Smooth muscle cell (in vitro differentiated cells): Measurements from ENCODE around the gene MBOAT1. TPM values are rescaled to one million over a fixed set of nuclear protein-coding genes. Genes with fewer than 3 reads are reported as not detected.

Source experiments
- DNase-seq: peaks from one replicate; lab custom pipeline; 2025; ENCODE audit not compliant: unreplicated experiment; lab: John Stamatoyannopoulos, UW
- H2AFZ ChIP-seq: fragments of 200-600 bp; sonication (generic); 2 replicates; pipeline ENCODE4 v1.6.0; 2016; ENCODE audit warnings: antibody characterized with exemption, low read depth, mild to moderate bottlenecking
- H3F3A ChIP-seq: fragments of 200-600 bp; sonication (generic); 2 replicates; pipeline ENCODE4 v1.6.0; 2017; ENCODE audit warnings: antibody characterized with exemption, low read depth
- H3K27ac ChIP-seq: fragments of 200-600 bp; sonication (generic); 2 replicates; pipeline ENCODE4 v1.5.1; 2016; ENCODE audit warnings: low read depth, mild to moderate bottlenecking
- H3K27me3 ChIP-seq: fragments of 200-600 bp; sonication (generic); 2 replicates; pipeline ENCODE4 v1.6.1; 2016; ENCODE audit warnings: low read depth, mild to moderate bottlenecking
- H3K36me3 ChIP-seq: fragments of 200-600 bp; sonication (generic); 2 replicates; pipeline ENCODE4 v1.5.1; 2016; ENCODE audit warnings: low read depth
- H3K4me1 ChIP-seq: fragments of 200-600 bp; sonication (generic); 2 replicates; pipeline ENCODE4 v1.5.1; 2016; ENCODE audit warnings: low read depth
- H3K4me2 ChIP-seq: fragments of 200-600 bp; sonication (generic); 2 replicates; pipeline ENCODE4 v1.6.0; 2016; ENCODE audit warnings: mild to moderate bottlenecking
- H3K4me3 ChIP-seq: fragments of 200-600 bp; sonication (generic); 2 replicates; pipeline ENCODE4 v1.5.1; 2016; ENCODE audit warnings: mild to moderate bottlenecking
- H3K79me2 ChIP-seq: fragments of 200-600 bp; sonication (generic); 2 replicates; pipeline ENCODE4 v1.6.0; 2016; ENCODE audit warnings: low read depth, mild to moderate bottlenecking
- H3K9ac ChIP-seq: fragments of 200-600 bp; sonication (generic); 2 replicates; pipeline ENCODE4 v1.6.0; 2016; ENCODE audit warnings: low read depth
- H3K9me3 ChIP-seq: fragments of 200-600 bp; sonication (generic); replicated peaks from 2 replicates; pipeline ENCODE4 v1.5.1; 2016; ENCODE audit warnings: low read depth
- H4K20me1 ChIP-seq: fragments of 200-600 bp; sonication (generic); 2 replicates; pipeline ENCODE4 v1.6.0; 2016; ENCODE audit warnings: low read depth
- WGBS: methylation state at CpG from one replicate; pipeline ENCODE4 v1.1.7; 2016; ENCODE audit warnings: low lambda C conversion rate; 5-methylcytosine and 5-hydroxymethylcytosine counted together
- polyA plus RNA-seq: library from polyadenylated mRNA; unstranded; fragments of >200 nt; fragmentation: Nextera tagmentation; extraction: Ambion mirVana; gene quantifications from 2 replicates; pipeline ENCODE4 v1.2.1, GENCODE V29; 2016
- total RNA-seq: library from RNA; depleted of rRNA; stranded (reverse); fragments of >200 nt; gene quantifications from 2 replicates; pipeline ENCODE4 v1.2.3, GENCODE V29; 2014
- TF ChIP-seq, protein P1 (sequence below): fragments of 200-600 bp; sonication (generic); IDR thresholded peaks from 2 replicates; pipeline ENCODE4 v1.5.1; 2017; ENCODE audit warnings: borderline replicate concordance, mild to moderate bottlenecking, antibody characterized with exemption; ENCODE audit not compliant: insufficient read depth, poor library complexity, severe bottlenecking

The MBOAT1 gene
- total and polyA plus RNA-seq, 2 experiments from 2014 or later = 0.73 to 2.5 TPM

DNA sequence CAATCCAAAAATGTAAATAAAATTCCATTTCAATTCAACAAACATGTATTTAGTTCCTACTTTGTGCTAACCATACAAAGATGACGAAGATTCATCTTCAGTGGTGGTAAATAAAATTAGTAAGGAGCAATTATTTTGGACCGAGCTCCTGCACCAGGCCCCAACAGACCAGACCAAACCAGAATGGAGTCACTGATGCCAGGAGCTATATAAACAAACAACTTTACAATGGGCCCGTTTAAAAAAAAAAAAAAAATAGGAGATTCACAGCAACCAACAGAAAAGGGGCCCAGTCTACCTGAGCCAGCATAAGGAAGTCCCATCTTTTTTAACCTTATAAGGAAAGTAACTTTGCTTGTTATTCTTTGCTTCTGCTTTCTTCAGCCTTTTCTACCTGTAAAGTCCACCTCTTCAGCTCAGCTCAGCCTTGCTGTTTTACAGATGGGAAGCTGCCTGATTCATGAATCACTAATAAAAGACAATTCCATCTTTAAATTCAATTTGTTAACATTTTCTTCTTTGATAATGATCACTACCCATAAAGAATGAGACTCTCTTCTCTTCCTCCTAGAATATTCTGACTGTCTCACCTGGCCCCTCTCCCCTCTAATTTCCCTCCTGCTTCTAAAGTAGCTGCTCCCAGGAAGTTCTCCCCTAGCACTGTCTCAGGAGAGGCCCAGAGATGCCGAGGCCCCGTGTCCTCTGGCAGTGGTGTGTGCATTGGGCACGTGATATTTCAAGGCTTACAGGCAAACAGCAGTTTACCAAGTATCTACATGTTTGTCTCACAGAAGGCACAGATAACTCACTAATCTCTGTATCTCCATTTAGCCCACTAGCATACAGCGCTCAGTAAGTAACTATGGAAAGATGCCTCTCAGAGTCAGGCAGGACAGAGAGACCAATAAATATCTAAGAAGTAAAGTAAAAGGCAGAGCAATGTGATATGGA is 8.4 kb downstream of the MBOAT1 start:
- H3K9ac ChIP-seq = no peak overlapping the region
- TF ChIP-seq, protein P1, sequence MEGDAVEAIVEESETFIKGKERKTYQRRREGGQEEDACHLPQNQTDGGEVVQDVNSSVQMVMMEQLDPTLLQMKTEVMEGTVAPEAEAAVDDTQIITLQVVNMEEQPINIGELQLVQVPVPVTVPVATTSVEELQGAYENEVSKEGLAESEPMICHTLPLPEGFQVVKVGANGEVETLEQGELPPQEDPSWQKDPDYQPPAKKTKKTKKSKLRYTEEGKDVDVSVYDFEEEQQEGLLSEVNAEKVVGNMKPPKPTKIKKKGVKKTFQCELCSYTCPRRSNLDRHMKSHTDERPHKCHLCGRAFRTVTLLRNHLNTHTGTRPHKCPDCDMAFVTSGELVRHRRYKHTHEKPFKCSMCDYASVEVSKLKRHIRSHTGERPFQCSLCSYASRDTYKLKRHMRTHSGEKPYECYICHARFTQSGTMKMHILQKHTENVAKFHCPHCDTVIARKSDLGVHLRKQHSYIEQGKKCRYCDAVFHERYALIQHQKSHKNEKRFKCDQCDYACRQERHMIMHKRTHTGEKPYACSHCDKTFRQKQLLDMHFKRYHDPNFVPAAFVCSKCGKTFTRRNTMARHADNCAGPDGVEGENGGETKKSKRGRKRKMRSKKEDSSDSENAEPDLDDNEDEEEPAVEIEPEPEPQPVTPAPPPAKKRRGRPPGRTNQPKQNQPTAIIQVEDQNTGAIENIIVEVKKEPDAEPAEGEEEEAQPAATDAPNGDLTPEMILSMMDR = no peak
- H3K4me1 ChIP-seq = no peaks in the 10 kb centered on the region
- H3K9me3 ChIP-seq = no peaks in the 10 kb centered on the region
- DNase-seq = no peak
- no peak overlapping the region for H3K4me2 ChIP-seq
- WGBS = 52% methylated on average over 7 of the region's 7 CpGs
- no peaks in the 10 kb centered on the region for H3K27me3 ChIP-seq
- H3K79me2 ChIP-seq = no peaks in the 10 kb centered on the region
- H4K20me1 ChIP-seq = no peaks in the 10 kb centered on the region
- no peak overlapping the region for H3K27ac ChIP-seq
- H3F3A ChIP-seq = no peaks in the 10 kb centered on the region
- no peak overlapping the region for H3K4me3 ChIP-seq
- peak overlapping the region; percentile 65 for H2AFZ ChIP-seq
- no peaks in the 10 kb centered on the region for H3K36me3 ChIP-seq

DNA sequence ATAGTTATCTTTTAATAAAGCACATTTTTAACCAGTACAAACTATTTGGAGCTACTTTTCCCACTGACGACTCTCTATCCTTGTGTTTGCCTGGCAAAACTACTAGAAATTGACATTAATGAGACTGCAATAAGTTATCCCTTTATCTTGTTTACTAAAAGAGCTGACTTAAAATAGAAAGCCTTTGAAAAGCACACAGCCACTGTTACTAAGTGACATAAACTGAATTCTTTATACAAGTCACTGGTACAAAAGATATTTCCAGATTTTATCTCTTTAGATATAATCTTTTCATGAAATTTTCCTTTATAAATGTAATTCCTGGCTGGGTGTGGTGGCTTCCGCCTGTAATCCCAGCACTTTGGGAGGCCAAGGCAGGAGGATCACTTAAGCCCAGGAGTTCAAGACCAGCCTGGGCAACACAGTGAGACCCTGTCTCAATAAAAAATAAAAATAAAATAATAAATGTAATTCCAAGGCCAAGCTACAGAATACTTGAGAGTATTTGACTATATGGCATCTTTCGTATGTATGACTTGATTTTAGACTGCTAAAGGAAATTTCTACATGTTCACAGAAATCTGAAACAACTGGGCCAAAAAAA is 9.5 kb downstream of the MBOAT1 start:
- H3K79me2 ChIP-seq = no peaks in the 10 kb centered on the region
- 76% methylated on average over 3 of the region's 3 CpGs for WGBS
- DNase-seq = no peak

DNA sequence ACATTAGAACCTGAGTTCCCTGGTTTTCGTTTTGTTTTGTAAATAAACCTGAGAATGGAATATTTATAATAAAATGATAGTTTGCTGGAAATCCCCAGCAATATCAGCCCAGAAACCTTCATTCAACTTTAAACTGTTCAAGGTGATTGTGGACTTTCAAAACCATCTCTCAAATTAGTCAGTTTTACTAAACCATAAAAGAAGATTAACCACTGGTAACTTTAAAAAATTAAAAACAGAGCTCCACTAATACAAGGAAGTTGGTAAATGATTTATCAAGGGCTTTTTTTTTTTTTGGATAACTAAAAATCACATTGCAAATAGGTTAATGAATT is 10.0 kb downstream of the MBOAT1 start:
- Histone ChIP-seq H3F3A (no peaks in the 10 kb centered on the region), H3K9ac (peak overlapping the region; percentile 46), H3K9me3 (no peaks in the 10 kb centered on the region), H3K27ac (peak overlapping the region; percentile 62), H3K79me2 (no peaks in the 10 kb centered on the region), H4K20me1 (no peaks in the 10 kb centered on the region), H3K4me1 (peaks cover 3% of the 10 kb centered on the region), H3K4me3 (no peak overlapping the region), H2AFZ (no peak overlapping the region), H3K4me2 (peak overlapping the region; percentile 20), H3K36me3 (no peaks in the 10 kb centered on the region), H3K27me3 (no peaks in the 10 kb centered on the region)
- no peak for DNase-seq
- 24% methylated on average over 1 of the region's 1 CpG for WGBS
- TF ChIP-seq, protein P1 = no peak

More for the DNA sequence above, 9.5 kb downstream of the MBOAT1 start:
- TF ChIP-seq, protein P1 = no peak
- Histone ChIP-seq H3K27me3 (no peaks in the 10 kb centered on the region), H3K4me3 (no peak overlapping the region), H3K27ac (peak overlapping the region; percentile 62), H3K36me3 (no peaks in the 10 kb centered on the region), H3F3A (no peaks in the 10 kb centered on the region), H3K9me3 (no peaks in the 10 kb centered on the region), H3K4me2 (no peak overlapping the region), H3K4me1 (no peaks in the 10 kb centered on the region), H3K9ac (no peak overlapping the region), H2AFZ (no peak overlapping the region), H4K20me1 (no peaks in the 10 kb centered on the region)
